ENCODE measurements around the gene FGF8.

Gene FGF8

DNA sequence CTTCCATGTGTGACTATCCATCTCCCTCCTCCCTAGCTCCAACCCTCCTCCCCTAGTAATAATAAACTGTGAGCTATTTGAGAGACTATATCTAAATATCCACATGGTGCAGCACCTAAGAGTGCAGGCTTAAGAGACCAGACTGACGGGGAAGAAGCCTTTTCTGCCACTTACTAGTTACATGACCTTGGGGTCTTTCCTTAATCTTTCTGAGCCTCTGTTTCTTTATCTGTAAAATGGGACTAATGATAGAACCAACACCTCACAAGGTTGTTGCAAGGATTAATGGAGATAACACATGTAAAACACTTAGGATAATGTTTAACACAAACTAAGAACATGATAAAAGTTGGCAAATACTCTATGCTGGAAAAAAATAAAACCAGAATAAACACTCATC lies 43.8 kb downstream of the FGF8 start:
- DNase-seq (ENCODE audit: low read depth, low spot score), result no peak

DNA sequence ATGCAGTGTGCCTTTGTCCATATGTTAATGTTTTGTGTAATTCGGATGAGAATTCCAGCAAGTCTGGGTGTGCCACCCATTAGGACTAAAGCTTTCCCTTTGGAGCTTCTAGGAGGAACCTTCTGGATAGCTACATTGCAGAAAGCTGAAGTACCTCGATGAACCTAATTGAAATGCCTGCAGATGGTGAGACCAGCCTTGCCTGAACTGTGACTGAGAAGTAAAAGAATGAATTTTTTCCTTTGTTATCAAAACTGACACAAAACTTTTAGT lies 49.9 kb downstream of the FGF8 start:
- DNase-seq (ENCODE audit: low read depth, low spot score), result no peak

- DNase-seq (ENCODE audit: low read depth, low spot score), result no peak
Observed at GRCh38 chr10:101725296-101726114, 50.4 kb downstream of the FGF8 start.

GRCh38 chr10:101724446-101724845 lies 51.5 kb downstream of the FGF8 start:
- no peak for DNase-seq (ENCODE audit: low read depth, low spot score)

DNA sequence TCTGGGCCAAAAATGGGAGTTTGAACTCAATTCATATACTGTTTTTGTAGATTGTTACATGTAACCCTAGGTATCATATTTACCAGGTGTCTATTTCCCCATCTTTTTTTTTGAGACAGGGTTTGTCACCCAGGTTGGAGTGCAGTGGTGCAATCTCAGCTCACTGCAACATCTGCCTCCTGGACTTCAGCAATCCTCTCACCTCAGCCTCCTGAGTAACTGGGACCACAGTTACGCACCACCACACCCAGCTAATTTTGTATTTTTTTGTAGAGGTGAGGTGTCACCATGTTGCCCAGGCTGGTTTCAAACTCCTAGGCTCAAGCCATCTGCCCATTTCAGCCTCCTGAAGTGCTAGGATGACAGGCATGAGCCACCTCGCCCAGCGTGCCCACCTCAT lies 52.7 kb downstream of the FGF8 start:
- no peak for DNase-seq (ENCODE audit: low read depth, low spot score)

- no peak for DNase-seq (ENCODE audit: low read depth, low spot score)
Observed at GRCh38 chr10:101721806-101722205, 54.1 kb downstream of the FGF8 start.

- no peak for DNase-seq (ENCODE audit: low read depth, low spot score)
Observed at GRCh38 chr10:101720606-101721230, 55.2 kb downstream of the FGF8 start.

Data from activated CD4-positive, CD25-positive, alpha-beta regulatory T cell treated with anti-CD3 and anti-CD28 coated beads, Interleukin-2, amount 50 U/mL, for 16 hours (primary cell).